Measurements from ENCODE around the gene CEP170B.
A peak's percentile ranks its signal among the peaks of the same experiment; 100 is the strongest.

The CEP170B gene

GRCh38 chr14:104872469-104873341 lies 7.6 kb downstream of the CEP170B start:
- DNase-seq (ENCODE audit: low read depth in 1 of 2, low spot score in 1 of 2): peak in 1 of 2 experiments; percentile 23
- in situ Hi-C loops (cut with HindIII; ENCODE audit: low pct_unique_long_range_greater_than_20kb, low sequenced_read_pairs): no loop called here
- no peak for TF ChIP-seq JUND (IDR thresholded peaks at IDR 0.05; ENCODE audit: low read depth)

- no peak for DNase-seq (ENCODE audit: low read depth in 1 of 2, low spot score in 1 of 2)
- in situ Hi-C loops (cut with HindIII; ENCODE audit: low pct_unique_long_range_greater_than_20kb, low sequenced_read_pairs): no loop called here
- TF ChIP-seq JUND (IDR thresholded peaks at IDR 0.05; ENCODE audit: low read depth): no peak
Measured at GRCh38 chr14:104873380-104874055, 8.4 kb downstream of the CEP170B start.

GRCh38 chr14:104874110-104874531 lies 9.1 kb downstream of the CEP170B start:
- no peak for DNase-seq (ENCODE audit: low read depth in 1 of 2, low spot score in 1 of 2)
- in situ Hi-C loops (cut with HindIII; ENCODE audit: low pct_unique_long_range_greater_than_20kb, low sequenced_read_pairs): no loop called here
- no peak for TF ChIP-seq JUND (IDR thresholded peaks at IDR 0.05; ENCODE audit: low read depth)

DNA sequence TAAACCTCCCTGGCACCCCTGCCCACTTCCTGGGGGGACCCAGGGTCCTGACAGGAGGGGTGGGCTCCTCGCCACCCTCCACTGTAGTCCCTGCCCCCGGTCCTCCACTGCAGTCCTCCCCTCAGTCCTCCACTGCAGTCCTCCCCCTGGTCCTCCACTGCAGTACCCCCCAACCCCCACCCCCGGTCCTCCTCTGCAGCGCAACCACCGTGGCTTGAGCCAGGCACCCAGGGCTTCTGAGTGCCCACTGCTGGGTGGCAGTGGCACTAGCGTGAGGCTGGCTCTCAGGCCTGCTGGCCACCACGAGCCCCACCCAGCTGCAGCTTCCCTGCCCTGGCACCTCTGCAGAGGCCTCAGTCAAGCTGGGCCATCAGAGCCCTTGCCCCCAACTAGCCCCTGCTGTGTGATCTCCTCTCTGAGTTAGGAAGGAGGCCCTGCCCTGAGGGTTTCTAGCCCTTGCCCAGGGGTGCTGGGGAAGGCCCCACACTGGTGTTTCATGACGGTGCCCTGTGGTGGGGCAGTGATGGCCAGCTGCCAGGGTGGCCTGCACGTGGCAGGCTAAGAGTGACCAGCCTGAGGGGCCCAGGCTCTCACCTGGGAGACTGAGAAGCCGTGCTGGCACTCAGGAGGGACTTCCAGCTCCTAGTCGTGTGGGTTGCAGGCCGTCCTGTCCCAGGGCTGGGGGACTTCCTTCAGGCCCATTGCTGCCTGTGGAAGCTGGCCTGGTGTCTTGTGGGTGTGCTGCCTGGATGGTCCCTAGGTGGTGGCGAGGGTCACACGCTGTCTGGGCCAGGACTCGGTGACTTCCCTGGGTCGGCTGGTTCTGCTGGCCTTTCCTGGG lies 9.7 kb downstream of the CEP170B start:
- no peak for DNase-seq (ENCODE audit: low read depth in 1 of 2, low spot score in 1 of 2)
- in situ Hi-C loops (cut with HindIII; ENCODE audit: low pct_unique_long_range_greater_than_20kb, low sequenced_read_pairs): no loop called here
- TF ChIP-seq JUND (IDR thresholded peaks at IDR 0.05; ENCODE audit: low read depth): no peak

GRCh38 chr14:104875412-104875751 lies 10.3 kb downstream of the CEP170B start:
- in situ Hi-C loops (cut with HindIII; ENCODE audit: low pct_unique_long_range_greater_than_20kb, low sequenced_read_pairs): no loop called here
- no peak for TF ChIP-seq JUND (IDR thresholded peaks at IDR 0.05; ENCODE audit: low read depth)
- DNase-seq (ENCODE audit: low read depth in 1 of 2, low spot score in 1 of 2): no peak

DNA sequence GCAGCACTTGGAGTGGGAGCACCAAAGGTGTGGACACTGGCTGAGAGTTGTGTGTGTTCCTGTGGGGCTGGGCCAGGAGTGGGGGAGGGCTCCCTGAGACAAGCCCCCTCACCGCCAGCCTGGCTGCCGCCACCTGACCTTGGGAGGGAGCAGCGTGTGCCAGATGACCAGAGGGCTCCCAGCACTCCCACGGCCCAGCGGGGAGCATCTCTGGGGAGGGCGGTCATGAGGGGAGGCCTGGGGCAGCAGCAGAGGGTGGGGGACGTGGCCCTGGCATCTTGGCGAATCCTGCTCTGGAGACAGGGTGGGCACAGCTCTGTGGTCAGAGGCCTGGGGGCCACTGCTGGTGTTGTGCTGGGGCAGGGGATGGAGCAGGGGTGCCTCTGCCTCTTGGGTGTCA lies 10.7 kb downstream of the CEP170B start:
- in situ Hi-C loops (cut with HindIII; ENCODE audit: low pct_unique_long_range_greater_than_20kb, low sequenced_read_pairs): no loop called here
- no peak for DNase-seq (ENCODE audit: low read depth in 1 of 2, low spot score in 1 of 2)
- no peak for TF ChIP-seq JUND (IDR thresholded peaks at IDR 0.05; ENCODE audit: low read depth)

GRCh38 chr14:104876251-104876699 lies 11.2 kb downstream of the CEP170B start:
- in situ Hi-C loops (cut with HindIII; ENCODE audit: low pct_unique_long_range_greater_than_20kb, low sequenced_read_pairs): no loop called here
- peak; percentile 54 to 87 for DNase-seq (ENCODE audit: low read depth in 1 of 2, low spot score in 1 of 2)
- TF ChIP-seq JUND (IDR thresholded peaks at IDR 0.05; ENCODE audit: low read depth): no peak

DNA sequence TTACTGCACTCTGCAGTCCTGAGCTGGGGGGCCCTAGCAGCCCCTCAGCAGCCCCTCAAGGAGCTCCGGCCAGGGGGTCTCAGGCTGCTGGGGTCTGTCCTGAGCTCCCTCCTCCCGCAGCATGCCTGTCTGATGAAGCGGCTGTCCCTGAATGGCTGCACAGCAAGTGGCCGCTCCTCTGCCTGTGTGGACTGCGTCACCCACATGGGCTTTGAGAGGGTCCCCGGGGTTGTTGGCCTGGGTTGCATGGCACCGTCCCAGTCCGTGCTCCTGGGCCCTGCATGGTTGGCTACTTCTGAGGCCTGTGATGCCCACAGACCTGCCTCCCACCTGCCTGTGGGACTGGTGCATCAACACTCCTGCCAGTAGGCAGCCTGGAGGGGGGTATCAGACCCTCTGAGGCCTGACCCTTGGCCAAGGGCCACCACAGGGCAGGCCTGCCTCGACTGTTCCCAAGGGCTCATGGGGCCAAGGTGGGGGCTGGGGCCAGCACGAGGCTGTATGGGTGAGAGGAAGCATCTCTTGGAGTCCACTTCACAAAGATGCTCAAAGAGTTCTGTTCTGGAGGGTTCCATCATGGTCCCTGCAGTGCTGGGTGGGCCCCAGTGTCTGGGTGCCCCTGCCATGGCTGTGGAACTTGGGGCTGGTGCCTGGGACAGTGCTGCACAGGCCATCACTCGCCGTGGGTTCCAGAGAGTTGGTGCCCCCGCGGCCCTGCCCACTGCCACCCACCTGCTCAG lies 12.2 kb downstream of the CEP170B start:
- in situ Hi-C loops (cut with HindIII; ENCODE audit: low pct_unique_long_range_greater_than_20kb, low sequenced_read_pairs): no loop called here
- no peak for DNase-seq (ENCODE audit: low read depth in 1 of 2, low spot score in 1 of 2)
- no peak for TF ChIP-seq JUND (IDR thresholded peaks at IDR 0.05; ENCODE audit: low read depth)

DNA sequence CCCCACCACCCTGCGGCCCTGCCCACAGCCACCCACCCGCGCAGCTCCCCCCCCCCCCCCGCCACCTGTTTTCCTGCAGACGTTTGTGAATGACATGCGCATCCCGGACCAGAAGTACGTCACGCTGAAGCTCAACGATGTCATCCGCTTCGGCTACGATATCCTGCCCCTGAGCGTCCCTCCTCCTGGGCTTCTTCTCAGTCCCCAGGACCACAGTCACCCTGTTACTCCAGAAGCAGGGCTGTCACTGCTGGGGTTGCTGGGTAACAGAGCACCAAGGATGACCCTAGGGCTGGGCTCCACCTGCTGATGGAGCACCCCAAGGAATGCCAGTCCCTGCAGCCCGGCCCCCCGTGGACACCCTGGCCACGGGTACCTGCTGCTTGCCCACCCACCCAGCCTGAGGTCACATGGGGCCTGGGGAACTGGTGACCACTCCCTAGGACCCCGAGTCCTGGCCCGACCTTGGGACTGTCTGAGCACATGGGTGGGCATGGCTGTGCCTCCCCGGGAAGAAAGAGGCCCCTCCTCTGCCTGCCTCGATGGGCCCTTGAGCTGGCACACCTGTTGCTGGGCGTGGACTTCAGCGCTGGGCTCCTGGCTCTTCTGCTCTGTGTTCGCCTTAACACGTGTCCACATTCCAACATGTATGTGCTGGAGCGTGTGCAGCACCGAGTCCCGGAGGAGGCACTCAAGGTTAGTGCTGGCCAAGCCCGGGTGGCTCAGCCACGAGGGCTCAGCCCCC lies 12.9 kb downstream of the CEP170B start:
- in situ Hi-C loops (cut with HindIII; ENCODE audit: low pct_unique_long_range_greater_than_20kb, low sequenced_read_pairs): no loop called here
- no peak for TF ChIP-seq JUND (IDR thresholded peaks at IDR 0.05; ENCODE audit: low read depth)
- no peak for DNase-seq (ENCODE audit: low read depth in 1 of 2, low spot score in 1 of 2)

- peak in 1 of 2 experiments; percentile 19 for DNase-seq (ENCODE audit: low read depth in 1 of 2, low spot score in 1 of 2)
- no peak for TF ChIP-seq JUND (IDR thresholded peaks at IDR 0.05; ENCODE audit: low read depth)
- in situ Hi-C loops (cut with HindIII; ENCODE audit: low pct_unique_long_range_greater_than_20kb, low sequenced_read_pairs): no loop called here
Measured at GRCh38 chr14:104878582-104878981, 13.5 kb downstream of the CEP170B start.

- in situ Hi-C loops (cut with HindIII; ENCODE audit: low pct_unique_long_range_greater_than_20kb, low sequenced_read_pairs): no loop called here
- TF ChIP-seq JUND (IDR thresholded peaks at IDR 0.05; ENCODE audit: low read depth): no peak
- DNase-seq (ENCODE audit: low read depth in 1 of 2, low spot score in 1 of 2): no peak
Measured at GRCh38 chr14:104879201-104879982, 14.3 kb downstream of the CEP170B start.

All from T47D (cell line).